IMR-90 (cell line): ENCODE results near the gene CAMTA1.

ENCODE experiments used
- CEBPB ChIP-seq: IDR thresholded peaks from 2 replicates; pipeline ENCODE4 v1.6.1; 2012; ENCODE audit warnings: low read depth, low read length, improper control_type of control experiment
- CTCF ChIP-seq: conservative IDR thresholded peaks from 2 replicates; pipeline ENCODE4 v1.5.1; 2012; ENCODE audit warnings: mild to moderate bottlenecking, low read depth, low read length, improper control_type of control experiment
- NFE2L2 ChIP-seq: fragments of 150-350 bp; IDR thresholded peaks from 2 replicates; pipeline ENCODE4 v1.6.1; 2016; ENCODE audit warnings: low read depth, mild to moderate bottlenecking, low read length
- POLR2A ChIP-seq: IDR thresholded peaks from 2 replicates; pipeline ENCODE4 v1.6.1; 2012; ENCODE audit warnings: mild to moderate bottlenecking, low read depth, low read length
- RFX5 ChIP-seq: IDR thresholded peaks from 2 replicates; pipeline ENCODE4 v1.8.0; 2012; ENCODE audit warnings: low read depth, mild to moderate bottlenecking, low read length, moderate library complexity

GRCh38 chr1:7113822-7114221, 328.6 kb downstream of the CAMTA1 start:
- TF ChIP-seq CTCF (no peak), POLR2A (no peak), CEBPB (no peak), NFE2L2 (no peak), RFX5 (no peak)
